ENCODE results near the gene FREM2. TPM values are rescaled to one million over a fixed set of nuclear protein-coding genes. Genes with fewer than 3 reads are reported as not detected.

FREM2 gene
- total and polyA plus RNA-seq, 2 donors from 2014 or later: 3.6 to 16.9 TPM

DNA sequence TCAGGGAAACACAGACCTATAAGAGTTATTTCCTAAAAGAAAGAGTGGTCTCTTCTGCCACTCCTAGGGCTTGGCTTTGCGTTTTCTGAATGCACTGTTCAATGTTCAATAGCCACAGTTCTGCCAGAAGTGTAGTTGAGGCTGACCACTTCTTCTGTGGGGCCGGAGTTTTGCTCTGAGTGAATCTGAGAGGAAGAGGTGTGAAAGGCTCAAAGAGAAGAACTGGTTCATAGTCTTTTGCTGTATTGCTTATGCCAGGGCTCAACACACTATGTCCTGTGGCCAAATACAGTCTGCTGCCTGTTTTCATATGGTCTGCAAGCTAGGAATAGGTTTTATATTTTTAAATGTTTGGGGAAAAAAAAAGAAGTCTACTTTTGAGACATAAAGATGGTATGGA, 175.6 kb downstream of the FREM2 start:
- Histone ChIP-seq H3K27me3 (ENCODE audit: control insufficient read depth, insufficient read depth, low read length) (no peaks in the 10 kb centered on the region), H3K9ac (ENCODE audit: low read length in 3 of 3) (no peak overlapping the region), H3K4me3 (ENCODE audit: low read length in 3 of 3) (no peak overlapping the region), H3K36me3 (ENCODE audit: control insufficient read depth in 2 of 3, insufficient read depth in 3 of 3, low read length in 3 of 3) (peaks cover 0 to 31% (median 6%) of the 10 kb centered on the region in 3 donors), H3K4me1 (ENCODE audit: control insufficient read depth in 2 of 3, insufficient read depth in 2 of 3, low read depth in 1 of 3, low read length in 3 of 3) (peaks cover 0 to 3% (median 0%) of the 10 kb centered on the region in 3 donors), H3K27ac (ENCODE audit: low read depth in 2 of 2, low read length in 2 of 2) (no peak overlapping the region), H3K9me3 (ENCODE audit: control insufficient read depth in 2 of 3, insufficient read depth in 1 of 3, low read length in 3 of 3) (no peaks in the 10 kb centered on the region)
- intact Hi-C loops (cut with DNase I): no loop called here
- TF ChIP-seq, protein P1, sequence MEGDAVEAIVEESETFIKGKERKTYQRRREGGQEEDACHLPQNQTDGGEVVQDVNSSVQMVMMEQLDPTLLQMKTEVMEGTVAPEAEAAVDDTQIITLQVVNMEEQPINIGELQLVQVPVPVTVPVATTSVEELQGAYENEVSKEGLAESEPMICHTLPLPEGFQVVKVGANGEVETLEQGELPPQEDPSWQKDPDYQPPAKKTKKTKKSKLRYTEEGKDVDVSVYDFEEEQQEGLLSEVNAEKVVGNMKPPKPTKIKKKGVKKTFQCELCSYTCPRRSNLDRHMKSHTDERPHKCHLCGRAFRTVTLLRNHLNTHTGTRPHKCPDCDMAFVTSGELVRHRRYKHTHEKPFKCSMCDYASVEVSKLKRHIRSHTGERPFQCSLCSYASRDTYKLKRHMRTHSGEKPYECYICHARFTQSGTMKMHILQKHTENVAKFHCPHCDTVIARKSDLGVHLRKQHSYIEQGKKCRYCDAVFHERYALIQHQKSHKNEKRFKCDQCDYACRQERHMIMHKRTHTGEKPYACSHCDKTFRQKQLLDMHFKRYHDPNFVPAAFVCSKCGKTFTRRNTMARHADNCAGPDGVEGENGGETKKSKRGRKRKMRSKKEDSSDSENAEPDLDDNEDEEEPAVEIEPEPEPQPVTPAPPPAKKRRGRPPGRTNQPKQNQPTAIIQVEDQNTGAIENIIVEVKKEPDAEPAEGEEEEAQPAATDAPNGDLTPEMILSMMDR (IDR thresholded peaks at IDR 0.05; ENCODE audit: borderline replicate concordance, extremely low read depth, insufficient read depth): no peak
- FAIRE-seq (no peak), DNase-seq (no peak)

DNA sequence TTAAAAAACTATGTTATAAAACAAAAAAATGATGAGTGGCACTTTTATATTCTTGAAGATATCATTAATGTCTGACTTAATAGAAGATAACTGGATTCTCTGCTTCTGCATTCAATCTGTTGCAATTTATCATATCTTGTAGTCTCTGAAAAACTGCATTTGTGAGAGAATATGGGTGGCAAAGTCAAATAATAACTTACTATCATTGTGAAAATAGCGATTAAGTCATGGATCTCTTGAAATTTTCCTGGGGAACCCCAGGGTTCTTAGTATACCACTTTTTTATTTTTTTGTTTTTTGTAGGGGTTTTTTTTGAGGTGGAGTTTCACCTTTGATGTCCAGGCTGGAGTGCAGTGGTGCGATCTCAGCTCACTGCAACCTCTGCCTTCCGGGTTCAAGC, 176.7 kb downstream of the FREM2 start:
- Histone ChIP-seq H3K36me3 (ENCODE audit: control insufficient read depth in 2 of 3, insufficient read depth in 3 of 3, low read length in 3 of 3) (peaks cover 0 to 28% (median 6%) of the 10 kb centered on the region in 3 donors), H3K9ac (ENCODE audit: low read length in 3 of 3) (no peak overlapping the region), H3K4me3 (ENCODE audit: low read length in 3 of 3) (no peak overlapping the region), H3K9me3 (ENCODE audit: control insufficient read depth in 2 of 3, insufficient read depth in 1 of 3, low read length in 3 of 3) (no peaks in the 10 kb centered on the region), H3K27me3 (ENCODE audit: control insufficient read depth, insufficient read depth, low read length) (no peaks in the 10 kb centered on the region), H3K4me1 (ENCODE audit: control insufficient read depth in 2 of 3, insufficient read depth in 2 of 3, low read depth in 1 of 3, low read length in 3 of 3) (peaks cover 0 to 4% (median 3%) of the 10 kb centered on the region in 3 donors), H3K27ac (ENCODE audit: low read depth in 2 of 2, low read length in 2 of 2) (no peak overlapping the region)
- FAIRE-seq (peak; percentile 70), DNase-seq (no peak)
- TF ChIP-seq, protein P1 (IDR thresholded peaks at IDR 0.05; ENCODE audit: borderline replicate concordance, extremely low read depth, insufficient read depth): no peak
- intact Hi-C loops (cut with DNase I): no loop called here

DNA sequence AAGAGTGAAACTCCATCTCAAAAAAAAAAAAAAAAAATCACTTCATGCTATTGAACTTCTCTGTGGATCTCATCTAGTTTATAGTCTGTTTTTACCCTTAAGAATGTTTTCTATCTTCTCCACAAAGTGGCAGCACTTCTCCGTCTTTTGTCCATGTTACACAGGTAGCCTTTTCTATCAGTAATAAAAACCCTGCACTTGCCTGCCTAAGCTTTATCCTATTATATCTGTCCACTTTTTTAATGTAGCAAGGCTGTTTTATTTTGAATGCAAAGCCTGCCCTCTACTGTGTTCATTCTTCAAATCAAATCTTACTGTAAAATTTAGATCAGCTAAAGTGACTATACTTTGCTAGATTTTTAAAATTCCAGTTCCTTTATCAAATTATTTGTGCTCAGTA, 179.8 kb downstream of the FREM2 start:
- intact Hi-C loops (cut with DNase I): no loop called here
- DNase-seq: peak in 2 of 5 donors; percentile 13 to 31
- Histone ChIP-seq H3K9ac (ENCODE audit: low read length in 3 of 3) (no peak overlapping the region), H3K27ac (ENCODE audit: low read depth in 2 of 2, low read length in 2 of 2) (no peak overlapping the region), H3K36me3 (ENCODE audit: control insufficient read depth in 2 of 3, insufficient read depth in 3 of 3, low read length in 3 of 3) (peaks cover 0 to 16% (median 0%) of the 10 kb centered on the region in 3 donors), H3K4me3 (ENCODE audit: low read length in 3 of 3) (no peak overlapping the region), H3K4me1 (ENCODE audit: control insufficient read depth in 2 of 3, insufficient read depth in 2 of 3, low read depth in 1 of 3, low read length in 3 of 3) (peaks cover 0 to 4% (median 3%) of the 10 kb centered on the region in 3 donors), H3K9me3 (ENCODE audit: control insufficient read depth in 2 of 3, insufficient read depth in 1 of 3, low read length in 3 of 3) (no peaks in the 10 kb centered on the region), H3K27me3 (ENCODE audit: control insufficient read depth, insufficient read depth, low read length) (no peaks in the 10 kb centered on the region)
- peak; percentile 19 for FAIRE-seq
- TF ChIP-seq, protein P1 (IDR thresholded peaks at IDR 0.05; ENCODE audit: borderline replicate concordance, extremely low read depth, insufficient read depth): peak; percentile 29

DNA sequence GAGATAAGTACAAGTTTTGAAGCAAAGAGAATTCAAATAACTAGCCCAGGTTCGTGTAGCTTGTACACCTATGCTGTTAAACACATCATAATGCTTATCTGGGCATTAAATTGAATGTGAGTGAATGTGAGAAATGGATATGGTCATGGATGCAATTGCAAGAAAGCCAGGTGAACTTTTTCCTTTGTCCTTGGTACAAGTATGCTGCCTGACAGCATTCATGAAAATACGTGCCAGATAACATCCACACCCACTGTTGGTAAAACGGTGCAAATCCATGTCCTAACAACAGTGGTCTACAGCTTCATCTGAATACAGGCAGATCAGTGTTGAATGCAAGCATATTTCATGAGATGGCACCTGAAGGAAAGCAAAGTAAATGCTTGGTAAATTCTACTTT, 181.5 kb downstream of the FREM2 start:
- TF ChIP-seq, protein P1 (IDR thresholded peaks at IDR 0.05; ENCODE audit: borderline replicate concordance, extremely low read depth, insufficient read depth): no peak
- intact Hi-C loops (cut with DNase I): no loop called here
- H3K36me3 ChIP-seq (ENCODE audit: control insufficient read depth in 2 of 3, insufficient read depth in 3 of 3, low read length in 3 of 3): peaks cover 0 to 8% (median 0%) of the 10 kb centered on the region in 3 donors
- H3K4me3 ChIP-seq (ENCODE audit: low read length in 3 of 3): no peak overlapping the region
- H3K9me3 ChIP-seq (ENCODE audit: control insufficient read depth in 2 of 3, insufficient read depth in 1 of 3, low read length in 3 of 3): no peaks in the 10 kb centered on the region
- H3K27ac ChIP-seq (ENCODE audit: low read depth in 2 of 2, low read length in 2 of 2): no peak overlapping the region
- H3K4me1 ChIP-seq (ENCODE audit: control insufficient read depth in 2 of 3, insufficient read depth in 2 of 3, low read depth in 1 of 3, low read length in 3 of 3): peaks cover 0 to 4% (median 3%) of the 10 kb centered on the region in 3 donors
- no peaks in the 10 kb centered on the region for H3K27me3 ChIP-seq (ENCODE audit: control insufficient read depth, insufficient read depth, low read length)
- FAIRE-seq: no peak
- no peak overlapping the region for H3K9ac ChIP-seq (ENCODE audit: low read length in 3 of 3)
- no peak for DNase-seq
